Thymus (tissue), 11 donors: ENCODE data around the gene MIB1. TPM values are rescaled to one million over a fixed set of nuclear protein-coding genes. Genes with fewer than 3 reads are reported as not detected.
A peak's percentile ranks its signal among the peaks of the same experiment; 100 is the strongest.
"Not testable (repeated sequence)": the region's sequence is repeated elsewhere in the genome, so short reads cannot be mapped to it uniquely, and the experiment has no call there.

ENCODE experiments used
- DNase-seq, 9 donors: peaks; one replicate each; pipeline ENCODE4 v3.0.0-alpha.2; 2013; ENCODE audit warnings: low spot score in 9 of 9, low read depth in 6 of 9, missing footprints in 1 of 9
- H3K27ac ChIP-seq, 2 donors: one replicate each; pipeline ENCODE4 v1.5.1; 2013; ENCODE audit warnings: control low read depth in 1 of 2, low read depth in 1 of 2, low read length in 1 of 2, mild to moderate bottlenecking in 1 of 2, moderate library complexity in 1 of 2
- H3K27me3 ChIP-seq, 2 donors: one replicate each; pipeline ENCODE4 v1.5.1; 2013; ENCODE audit warnings: low read length in 1 of 2; ENCODE audit not compliant: control insufficient read depth in 2 of 2, insufficient read depth in 1 of 2
- H3K36me3 ChIP-seq, 2 donors: one replicate each; pipeline ENCODE4 v1.5.1; 2013; ENCODE audit warnings: low read length in 1 of 2, mild to moderate bottlenecking in 1 of 2, moderate library complexity in 1 of 2; ENCODE audit not compliant: control insufficient read depth in 2 of 2, insufficient read depth in 2 of 2
- H3K4me1 ChIP-seq, 2 donors: one replicate each; pipeline ENCODE4 v1.5.1; 2013; ENCODE audit warnings: low read length in 2 of 2; ENCODE audit not compliant: control insufficient read depth in 2 of 2, insufficient read depth in 2 of 2
- H3K4me3 ChIP-seq, 2 donors: one replicate each; pipeline ENCODE4 v1.5.1; 2013; ENCODE audit warnings: low read length in 2 of 2, control low read depth in 1 of 2, mild to moderate bottlenecking in 1 of 2
- H3K9me3 ChIP-seq, 2 donors: one replicate each; pipeline ENCODE4 v1.5.1; 2013; ENCODE audit warnings: low read length in 1 of 2, mild to moderate bottlenecking in 1 of 2; ENCODE audit not compliant: control insufficient read depth in 2 of 2, insufficient read depth in 1 of 2
- WGBS: extraction: QIAGEN DNeasy Blood & Tissue Kit; methylation state at CpG from one replicate; pipeline ENCODE4 v1.1.7; 2013; 5-methylcytosine and 5-hydroxymethylcytosine counted together
- polyA plus RNA-seq: library from polyadenylated mRNA; stranded (reverse); fragments of 200-250 nt; gene quantifications from one replicate; pipeline ENCODE4 v1.2.3, GENCODE V29; 2013
- total RNA-seq: library from RNA; stranded (reverse); fragments of 120-200 nt; gene quantifications from one replicate; pipeline ENCODE4 v1.2.4, GENCODE V29; 2013
- donor health status: healthy.

The MIB1 gene
- total and polyA plus RNA-seq, 2 donors = 8.8 to 33.2 TPM

DNA sequence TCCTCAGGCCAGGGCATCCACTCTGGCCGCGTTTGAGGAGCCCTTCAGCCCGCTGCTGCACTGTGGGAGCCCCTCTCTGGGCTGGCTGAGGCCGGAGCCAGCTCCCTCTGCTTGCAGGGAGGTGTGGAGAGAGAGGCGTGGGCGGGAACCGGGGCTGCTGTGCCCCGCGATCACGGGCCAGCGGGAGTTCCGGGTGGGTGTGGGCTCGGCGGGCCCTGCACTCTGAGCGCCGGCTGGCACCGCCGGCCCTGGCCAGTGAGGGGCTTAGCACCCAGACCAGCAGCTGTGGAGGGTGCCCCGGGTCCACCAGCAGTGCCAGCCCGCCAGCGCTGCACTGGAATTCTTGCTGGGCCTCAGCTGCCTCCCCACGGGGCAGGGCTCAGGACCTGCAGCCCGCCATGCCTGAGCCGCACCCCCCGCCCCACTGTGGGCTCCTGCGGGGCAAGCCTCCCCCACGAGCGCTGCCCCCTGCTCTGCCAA, 34.2 kb upstream of the MIB1 start:
- H3K4me1 ChIP-seq = peaks cover 19 to 22% of the 10 kb centered on the region in 2 donors
- DNase-seq = no peak
- H3K27me3 ChIP-seq = no peaks in the 10 kb centered on the region
- H3K27ac ChIP-seq = no peak overlapping the region
- WGBS = 98% methylated on average over 28 of the region's 28 CpGs
- no peak overlapping the region for H3K4me3 ChIP-seq
- H3K36me3 ChIP-seq = peaks cover 0 to 6% of the 10 kb centered on the region in 2 donors
- peaks cover 0 to 3% of the 10 kb centered on the region in 2 donors for H3K9me3 ChIP-seq

DNA sequence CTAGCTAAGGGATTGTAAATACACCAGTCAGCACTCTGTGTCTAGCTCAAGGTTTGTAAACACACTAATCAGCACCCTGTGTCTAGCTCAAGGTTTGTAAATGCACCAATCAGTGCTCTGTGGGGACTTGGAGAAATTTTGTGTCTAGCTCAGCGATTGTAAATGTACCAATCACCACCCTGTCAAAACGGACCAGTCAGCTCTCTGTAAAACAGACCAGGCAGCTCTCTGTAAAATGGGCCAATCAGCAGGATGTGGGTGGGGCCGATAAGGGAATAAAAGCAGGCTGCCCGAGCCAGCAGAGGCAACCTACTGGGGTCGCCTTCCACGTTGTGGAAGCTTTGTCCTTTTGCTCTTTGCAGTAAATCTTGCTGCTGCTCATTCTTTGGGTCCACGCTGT, 33.5 kb upstream of the MIB1 start:
- not testable (repeated sequence) for H3K27ac ChIP-seq, H3K27me3 ChIP-seq, H3K4me3 ChIP-seq, H3K36me3 ChIP-seq, H3K9me3 ChIP-seq, DNase-seq
- H3K4me1 ChIP-seq = peaks cover 19 to 22% of the 10 kb centered on the region in 2 donors
- WGBS = 98% methylated on average over 7 of the region's 7 CpGs

DNA sequence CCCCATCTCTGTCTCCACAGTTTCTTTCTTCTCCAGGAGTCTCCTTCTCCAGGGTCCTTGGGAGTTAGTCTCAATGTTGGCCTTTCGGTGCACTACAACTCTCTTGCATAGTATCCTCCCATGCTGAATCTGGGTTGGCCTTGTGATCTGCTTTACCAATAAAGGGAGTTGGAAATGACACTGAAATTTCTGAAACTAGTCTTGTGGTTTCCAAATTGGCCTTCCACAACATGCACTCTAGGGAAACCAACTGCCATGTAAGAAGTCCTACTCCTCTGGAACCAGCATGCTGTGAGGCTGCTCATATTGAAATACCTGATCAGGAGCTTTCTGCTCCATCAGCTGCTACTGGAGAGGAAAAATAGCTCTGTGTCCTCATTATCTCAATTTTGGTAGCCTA, 26.1 kb upstream of the MIB1 start:
- 100% methylated on average over 1 of the region's 1 CpG for WGBS
- Histone ChIP-seq H3K27me3 (no peaks in the 10 kb centered on the region), H3K4me1 (peaks cover 7 to 8% of the 10 kb centered on the region in 2 donors), H3K36me3 (no peaks in the 10 kb centered on the region), H3K4me3 (no peak overlapping the region), H3K9me3 (no peaks in the 10 kb centered on the region), H3K27ac (no peak overlapping the region)
- DNase-seq = no peak

DNA sequence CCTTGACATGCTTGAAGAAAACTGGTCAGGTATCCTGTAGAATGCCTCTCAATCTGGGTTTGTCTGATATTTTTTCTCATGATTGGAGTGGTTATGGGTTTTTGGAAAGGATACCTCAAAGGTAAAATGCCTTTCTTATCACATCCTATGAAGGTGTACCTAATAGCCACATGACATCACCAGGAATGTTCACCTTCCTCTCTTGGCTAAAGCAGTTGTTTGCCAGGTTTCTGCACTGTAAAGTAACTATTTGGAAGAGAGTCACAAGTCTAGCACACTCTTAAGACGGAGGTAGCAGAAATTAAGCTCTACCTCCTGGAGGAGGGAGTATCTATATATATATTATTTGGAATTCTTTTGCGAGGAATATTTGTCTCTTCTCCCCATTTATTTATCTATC, 17.9 kb upstream of the MIB1 start:
- Histone ChIP-seq H3K36me3 (no peaks in the 10 kb centered on the region), H3K27me3 (no peaks in the 10 kb centered on the region), H3K27ac (no peak overlapping the region), H3K9me3 (no peaks in the 10 kb centered on the region), H3K4me1 (no peaks in the 10 kb centered on the region), H3K4me3 (no peak overlapping the region)
- WGBS = 96% methylated on average over 2 of the region's 2 CpGs
- DNase-seq = no peak

GRCh38 chr18:21725201-21725600, 15.4 kb upstream of the MIB1 start:
- Histone ChIP-seq H3K4me1 (no peaks in the 10 kb centered on the region), H3K36me3 (no peaks in the 10 kb centered on the region), H3K27me3 (no peaks in the 10 kb centered on the region), H3K4me3 (no peak overlapping the region), H3K27ac (no peak overlapping the region), H3K9me3 (no peaks in the 10 kb centered on the region)
- 96% methylated on average over 4 of the region's 4 CpGs for WGBS
- no peak for DNase-seq

DNA sequence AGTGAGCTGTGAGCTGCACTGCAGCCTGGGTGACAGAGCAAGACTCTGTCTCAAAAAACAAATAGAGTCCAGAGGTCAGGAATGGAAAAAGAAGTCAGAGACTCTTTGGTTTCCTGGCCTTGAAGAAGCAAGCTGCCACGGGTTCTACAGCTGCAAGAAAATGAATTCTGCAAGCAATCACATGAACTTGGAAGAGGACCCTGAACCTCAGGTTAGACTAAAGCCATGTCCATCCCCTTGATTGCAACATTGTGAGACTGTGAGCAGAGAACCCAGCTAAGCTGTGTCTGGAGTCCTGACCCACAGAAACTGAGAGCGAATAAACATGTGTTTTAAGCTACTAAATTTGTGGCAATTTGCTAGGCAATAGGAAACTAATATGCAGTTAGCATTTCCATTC, 12.9 kb upstream of the MIB1 start:
- Histone ChIP-seq H3K36me3 (no peaks in the 10 kb centered on the region), H3K4me1 (no peaks in the 10 kb centered on the region), H3K27ac (no peak overlapping the region), H3K4me3 (no peak overlapping the region), H3K9me3 (no peaks in the 10 kb centered on the region), H3K27me3 (no peaks in the 10 kb centered on the region)
- no peak for DNase-seq
- WGBS = 97% methylated on average over 2 of the region's 2 CpGs

DNA sequence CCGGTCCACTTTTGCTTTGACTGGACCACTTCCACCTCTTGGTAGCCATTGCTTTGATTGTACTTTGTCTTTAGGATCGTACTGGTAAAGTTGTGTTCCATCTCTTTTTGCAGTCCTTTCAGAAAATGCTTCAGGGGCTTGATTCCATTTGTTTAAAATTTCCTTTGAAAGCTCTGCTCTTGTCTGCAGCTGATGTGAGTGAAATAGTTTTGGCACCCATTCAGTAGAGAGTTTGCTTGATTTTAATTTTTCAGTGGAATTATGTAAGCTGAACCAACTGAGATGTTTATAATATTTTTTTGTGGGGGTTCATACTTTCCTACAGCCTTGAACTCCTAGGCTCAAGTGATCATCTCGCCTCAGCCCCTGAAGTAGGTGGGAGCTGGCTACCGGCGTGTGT, 7.6 kb upstream of the MIB1 start:
- Histone ChIP-seq H3K27me3 (no peaks in the 10 kb centered on the region), H3K27ac (no peak overlapping the region), H3K36me3 (no peaks in the 10 kb centered on the region), H3K4me1 (no peaks in the 10 kb centered on the region), H3K4me3 (no peak overlapping the region), H3K9me3 (peaks cover 0 to 6% of the 10 kb centered on the region in 2 donors)
- DNase-seq = no peak
- 87% methylated on average over 5 of the region's 5 CpGs for WGBS

- 79% methylated on average over 12 of the region's 12 CpGs for WGBS
- Histone ChIP-seq H3K36me3 (no peaks in the 10 kb centered on the region), H3K9me3 (peaks cover 0 to 6% of the 10 kb centered on the region in 2 donors), H3K4me3 (no peak overlapping the region), H3K4me1 (peaks cover 0 to 7% of the 10 kb centered on the region in 2 donors), H3K27ac (no peak overlapping the region), H3K27me3 (no peaks in the 10 kb centered on the region)
- DNase-seq = peak in 1 of 9 donors; percentile 31
These were observed 5.1 kb upstream of the MIB1 start for GRCh38 chr18:21735452-21736015.

DNA sequence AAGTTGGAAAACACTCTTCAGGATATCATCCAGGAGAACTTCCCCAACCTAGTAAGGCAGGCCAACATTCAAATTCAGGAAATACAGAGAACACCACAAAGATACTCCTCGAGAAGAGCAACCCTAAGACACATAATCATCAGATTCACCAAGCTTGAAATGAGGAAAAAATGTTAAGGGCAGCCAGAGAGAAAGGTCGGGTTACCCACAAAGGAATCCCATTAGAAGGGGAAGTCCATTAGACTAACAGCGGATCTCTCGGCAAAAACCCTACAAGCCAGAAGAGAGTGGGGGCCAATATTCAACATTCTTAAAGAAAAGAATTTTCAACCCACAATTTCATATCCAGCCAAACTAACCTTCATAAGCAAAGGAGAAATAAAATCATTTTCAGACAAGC, 3.7 kb upstream of the MIB1 start:
- not testable (repeated sequence) for H3K27me3 ChIP-seq, H3K36me3 ChIP-seq, H3K9me3 ChIP-seq, H3K27ac ChIP-seq, H3K4me3 ChIP-seq, DNase-seq, H3K4me1 ChIP-seq
- WGBS = 93% methylated on average over 4 of the region's 4 CpGs
